Measurements from ENCODE around the gene EGFR. TPM values are rescaled to one million over a fixed set of nuclear protein-coding genes. Genes with fewer than 3 reads are reported as not detected.

The EGFR gene
- total and polyA plus RNA-seq, 5 donors from 2014 or later = not detected

GRCh38 chr7:55022002-55022985, 3.5 kb downstream of the EGFR start:
- no peak overlapping the region for H3K4me3 Mint-ChIP-seq
- Histone ChIP-seq H3K27me3 (ENCODE audit: control insufficient read depth, insufficient read depth, low read length) (peaks cover 13% of the 10 kb centered on the region), H3K9me3 (ENCODE audit: control insufficient read depth in 2 of 2, low read length in 2 of 2) (no peaks in the 10 kb centered on the region), H3K4me3 (ENCODE audit: low read depth, low read length) (no peak overlapping the region), H3K27ac (ENCODE audit: insufficient read depth, low read length, poor library complexity, severe bottlenecking) (no peak overlapping the region), H3K4me1 (ENCODE audit: control insufficient read depth, insufficient read depth, low read length, poor library complexity, severe bottlenecking) (peaks cover 3% of the 10 kb centered on the region), H3K36me3 (ENCODE audit: control insufficient read depth, insufficient read depth, low read length) (no peaks in the 10 kb centered on the region)
- H3K27me3 Mint-ChIP-seq = peaks cover 36% of the 10 kb centered on the region
- DNase-seq = no peak
- no peak for ATAC-seq (ENCODE audit: low read depth in 2 of 2)
- peaks cover 0 to 3% (median 0%) of the 10 kb centered on the region in 7 donors for H3K9me3 Mint-ChIP-seq
- H3K36me3 Mint-ChIP-seq = no peaks in the 10 kb centered on the region
- H3K27ac Mint-ChIP-seq = no peak overlapping the region
- peaks cover 0 to 5% (median 0%) of the 10 kb centered on the region in 4 donors for H3K4me1 Mint-ChIP-seq

- Mint-ChIP-seq H3K27ac (no peak overlapping the region), H3K27me3 (peaks cover 29% of the 10 kb centered on the region), H3K4me1 (peaks cover 0 to 2% (median 0%) of the 10 kb centered on the region in 4 donors), H3K36me3 (no peaks in the 10 kb centered on the region), H3K4me3 (no peak overlapping the region), H3K9me3 (peaks cover 0 to 3% (median 0%) of the 10 kb centered on the region in 7 donors)
- Histone ChIP-seq H3K27me3 (ENCODE audit: control insufficient read depth, insufficient read depth, low read length) (peaks cover 9% of the 10 kb centered on the region), H3K4me1 (ENCODE audit: control insufficient read depth, insufficient read depth, low read length, poor library complexity, severe bottlenecking) (peaks cover 3% of the 10 kb centered on the region), H3K4me3 (ENCODE audit: low read depth, low read length) (no peak overlapping the region), H3K27ac (ENCODE audit: insufficient read depth, low read length, poor library complexity, severe bottlenecking) (no peak overlapping the region), H3K36me3 (ENCODE audit: control insufficient read depth, insufficient read depth, low read length) (no peaks in the 10 kb centered on the region), H3K9me3 (ENCODE audit: control insufficient read depth in 2 of 2, low read length in 2 of 2) (no peaks in the 10 kb centered on the region)
- DNase-seq (no peak), ATAC-seq (ENCODE audit: low read depth in 2 of 2) (no peak)
Measured at GRCh38 chr7:55023841-55024505, 5.2 kb downstream of the EGFR start.

- Histone ChIP-seq H3K9me3 (ENCODE audit: control insufficient read depth in 2 of 2, low read length in 2 of 2) (no peaks in the 10 kb centered on the region), H3K4me1 (ENCODE audit: control insufficient read depth, insufficient read depth, low read length, poor library complexity, severe bottlenecking) (no peaks in the 10 kb centered on the region), H3K4me3 (ENCODE audit: low read depth, low read length) (no peak overlapping the region), H3K27me3 (ENCODE audit: control insufficient read depth, insufficient read depth, low read length) (peaks cover 9% of the 10 kb centered on the region), H3K36me3 (ENCODE audit: control insufficient read depth, insufficient read depth, low read length) (no peaks in the 10 kb centered on the region), H3K27ac (ENCODE audit: insufficient read depth, low read length, poor library complexity, severe bottlenecking) (no peak overlapping the region)
- Mint-ChIP-seq H3K4me1 (peaks cover 0 to 2% (median 0%) of the 10 kb centered on the region in 4 donors), H3K9me3 (peaks cover 0 to 3% (median 0%) of the 10 kb centered on the region in 7 donors), H3K27me3 (peaks cover 29% of the 10 kb centered on the region), H3K36me3 (no peaks in the 10 kb centered on the region), H3K4me3 (no peak overlapping the region), H3K27ac (no peak overlapping the region)
- DNase-seq = no peak
- ATAC-seq (ENCODE audit: low read depth in 2 of 2) = no peak
Measured at GRCh38 chr7:55024776-55025175, 6.0 kb downstream of the EGFR start.

- Histone ChIP-seq H3K9me3 (ENCODE audit: control insufficient read depth in 2 of 2, low read length in 2 of 2) (no peaks in the 10 kb centered on the region), H3K4me3 (ENCODE audit: low read depth, low read length) (no peak overlapping the region), H3K4me1 (ENCODE audit: control insufficient read depth, insufficient read depth, low read length, poor library complexity, severe bottlenecking) (no peaks in the 10 kb centered on the region), H3K36me3 (ENCODE audit: control insufficient read depth, insufficient read depth, low read length) (no peaks in the 10 kb centered on the region), H3K27me3 (ENCODE audit: control insufficient read depth, insufficient read depth, low read length) (peaks cover 5% of the 10 kb centered on the region), H3K27ac (ENCODE audit: insufficient read depth, low read length, poor library complexity, severe bottlenecking) (no peak overlapping the region)
- Mint-ChIP-seq H3K27me3 (peaks cover 25% of the 10 kb centered on the region), H3K4me3 (no peak overlapping the region), H3K27ac (no peak overlapping the region), H3K4me1 (peaks cover 0 to 2% (median 0%) of the 10 kb centered on the region in 4 donors), H3K9me3 (peaks cover 0 to 3% (median 0%) of the 10 kb centered on the region in 7 donors), H3K36me3 (no peaks in the 10 kb centered on the region)
- DNase-seq (no peak), ATAC-seq (ENCODE audit: low read depth in 2 of 2) (no peak)
Measured at GRCh38 chr7:55026086-55026790, 7.4 kb downstream of the EGFR start.

GRCh38 chr7:55026867-55027490, 8.2 kb downstream of the EGFR start:
- Mint-ChIP-seq H3K9me3 (peaks cover 0 to 3% (median 0%) of the 10 kb centered on the region in 7 donors), H3K27ac (no peak overlapping the region), H3K36me3 (no peaks in the 10 kb centered on the region), H3K27me3 (peaks cover 21% of the 10 kb centered on the region), H3K4me3 (no peak overlapping the region), H3K4me1 (no peaks in the 10 kb centered on the region)
- no peak for DNase-seq
- Histone ChIP-seq H3K4me1 (ENCODE audit: control insufficient read depth, insufficient read depth, low read length, poor library complexity, severe bottlenecking) (no peaks in the 10 kb centered on the region), H3K4me3 (ENCODE audit: low read depth, low read length) (no peak overlapping the region), H3K9me3 (ENCODE audit: control insufficient read depth in 2 of 2, low read length in 2 of 2) (no peaks in the 10 kb centered on the region), H3K27me3 (ENCODE audit: control insufficient read depth, insufficient read depth, low read length) (peaks cover 3% of the 10 kb centered on the region), H3K27ac (ENCODE audit: insufficient read depth, low read length, poor library complexity, severe bottlenecking) (no peak overlapping the region), H3K36me3 (ENCODE audit: control insufficient read depth, insufficient read depth, low read length) (no peaks in the 10 kb centered on the region)
- ATAC-seq (ENCODE audit: low read depth in 2 of 2) = no peak

GRCh38 chr7:55028011-55028410, 9.2 kb downstream of the EGFR start:
- H3K36me3 Mint-ChIP-seq = no peaks in the 10 kb centered on the region
- no peak overlapping the region for H3K27ac ChIP-seq (ENCODE audit: insufficient read depth, low read length, poor library complexity, severe bottlenecking)
- DNase-seq = no peak
- ATAC-seq (ENCODE audit: low read depth in 2 of 2) = no peak
- no peak overlapping the region for H3K4me3 Mint-ChIP-seq
- H3K27ac Mint-ChIP-seq = no peak overlapping the region
- H3K27me3 Mint-ChIP-seq = peaks cover 15% of the 10 kb centered on the region
- H3K4me3 ChIP-seq (ENCODE audit: low read depth, low read length) = no peak overlapping the region
- H3K27me3 ChIP-seq (ENCODE audit: control insufficient read depth, insufficient read depth, low read length) = no peaks in the 10 kb centered on the region
- H3K9me3 ChIP-seq (ENCODE audit: control insufficient read depth in 2 of 2, low read length in 2 of 2) = no peaks in the 10 kb centered on the region
- H3K9me3 Mint-ChIP-seq = peaks cover 0 to under 1% (median 0%) of the 10 kb centered on the region in 7 donors
- no peaks in the 10 kb centered on the region for H3K4me1 Mint-ChIP-seq
- no peaks in the 10 kb centered on the region for H3K4me1 ChIP-seq (ENCODE audit: control insufficient read depth, insufficient read depth, low read length, poor library complexity, severe bottlenecking)
- H3K36me3 ChIP-seq (ENCODE audit: control insufficient read depth, insufficient read depth, low read length) = no peaks in the 10 kb centered on the region

GRCh38 chr7:55030314-55030713, 11.5 kb downstream of the EGFR start:
- no peaks in the 10 kb centered on the region for H3K4me1 ChIP-seq (ENCODE audit: control insufficient read depth, insufficient read depth, low read length, poor library complexity, severe bottlenecking)
- ATAC-seq (ENCODE audit: low read depth in 2 of 2) (no peak), DNase-seq (no peak)
- no peaks in the 10 kb centered on the region for H3K36me3 ChIP-seq (ENCODE audit: control insufficient read depth, insufficient read depth, low read length)
- no peaks in the 10 kb centered on the region for H3K27me3 ChIP-seq (ENCODE audit: control insufficient read depth, insufficient read depth, low read length)
- Mint-ChIP-seq H3K36me3 (no peaks in the 10 kb centered on the region), H3K27me3 (peaks cover 14% of the 10 kb centered on the region), H3K4me3 (no peak overlapping the region), H3K9me3 (peaks cover 0 to 4% (median 0%) of the 10 kb centered on the region in 7 donors), H3K27ac (no peak overlapping the region), H3K4me1 (no peaks in the 10 kb centered on the region)
- H3K9me3 ChIP-seq (ENCODE audit: control insufficient read depth in 2 of 2, low read length in 2 of 2) = no peaks in the 10 kb centered on the region
- H3K27ac ChIP-seq (ENCODE audit: insufficient read depth, low read length, poor library complexity, severe bottlenecking) = no peak overlapping the region
- no peak overlapping the region for H3K4me3 ChIP-seq (ENCODE audit: low read depth, low read length)

Data from CD4-positive, CD25-positive, alpha-beta regulatory T cell (primary cell).